CD14-positive monocyte (primary cell): Measurements from ENCODE around the gene RAPGEFL1. TPM values are rescaled to one million over a fixed set of nuclear protein-coding genes. Genes with fewer than 3 reads are reported as not detected.

Experiments used
- DNase-seq, 3 donors: peaks; one replicate each; pipeline ENCODE4 v3.0.0-alpha.2; 2011 to 2022
- H2AFZ ChIP-seq: 2 replicates; pipeline ENCODE4 v1.6.0; 2012; ENCODE audit warnings: mild to moderate bottlenecking, low read depth, low read length, inconsistent platforms; ENCODE audit not compliant: insufficient read depth, poor library complexity, severe bottlenecking
- H3K27ac ChIP-seq, 2 donors: 1 replicate in 1 of 2; 2 replicates in 1 of 2; pipeline ENCODE4 v1.5.1; 2012 to 2013; ENCODE audit warnings: low read length in 2 of 2, control low read depth in 1 of 2, inconsistent platforms in 1 of 2, low read depth in 1 of 2, mild to moderate bottlenecking in 1 of 2
- H3K27me3 ChIP-seq, 2 donors: one replicate each; pipeline versions ENCODE4 v1.6.0 to v1.6.1; 2011 to 2013; ENCODE audit warnings: low read length in 2 of 2; ENCODE audit not compliant: control insufficient read depth in 2 of 2, insufficient read depth in 2 of 2
- H3K36me3 ChIP-seq, 2 donors: replicated peaks in 1 of 2; 1 replicate in 1 of 2; 2 replicates in 1 of 2; pipeline versions ENCODE4 v1.5.1 to v1.6.1; 2012 to 2013; ENCODE audit warnings: low read length in 2 of 2, control low read depth in 1 of 2, inconsistent platforms in 1 of 2, mild to moderate bottlenecking in 1 of 2; ENCODE audit not compliant: insufficient read depth in 2 of 2, control insufficient read depth in 1 of 2
- H3K4me1 ChIP-seq, 2 donors: 1 replicate in 1 of 2; 2 replicates in 1 of 2; pipeline versions ENCODE4 v1.5.1 to v1.6.1; 2012 to 2013; ENCODE audit warnings: low read length in 2 of 2, control low read depth in 1 of 2, inconsistent platforms in 1 of 2, mild to moderate bottlenecking in 1 of 2, moderate library complexity in 1 of 2; ENCODE audit not compliant: insufficient read depth in 2 of 2, control insufficient read depth in 1 of 2
- H3K4me2 ChIP-seq: replicated peaks from 2 replicates; pipeline ENCODE3; 2012; ENCODE audit warnings: low read length, moderate library complexity, mild to moderate bottlenecking; ENCODE audit not compliant: poor library complexity, severe bottlenecking; ENCODE audit errors: extremely low read depth
- H3K4me3 ChIP-seq, 3 experiments: fragments of 200-600 bp in 1 of 3; sonication (generic) in 1 of 3; replicated peaks in 1 of 3; 1 replicate in 2 of 3; 2 replicates in 1 of 3; pipeline ENCODE4 v1.5.1; 2011 to 2013; ENCODE audit warnings: low read length in 3 of 3, mild to moderate bottlenecking in 3 of 3, control low read depth in 2 of 3, low read depth in 2 of 3, inconsistent platforms in 1 of 3, moderate library complexity in 1 of 3
- H3K79me2 ChIP-seq: 2 replicates; pipeline ENCODE4 v1.6.0; 2012; ENCODE audit warnings: mild to moderate bottlenecking, control low read depth, inconsistent platforms, low read length, moderate library complexity; ENCODE audit not compliant: insufficient read depth
- H3K9ac ChIP-seq: 2 replicates; pipeline ENCODE4 v1.6.0; 2017; ENCODE audit warnings: low read length, mild to moderate bottlenecking; ENCODE audit not compliant: insufficient read depth, poor library complexity, severe bottlenecking
- H3K9me3 ChIP-seq, 2 donors: replicated peaks in 1 of 2; 1 replicate in 1 of 2; 2 replicates in 1 of 2; pipeline versions ENCODE4 v1.5.1 to v1.6.1; 2012 to 2013; ENCODE audit warnings: low read length in 2 of 2, control low read depth in 1 of 2; ENCODE audit not compliant: control insufficient read depth in 1 of 2, insufficient read depth in 1 of 2
- H4K20me1 ChIP-seq: 2 replicates; pipeline ENCODE4 v1.6.0; 2012; ENCODE audit warnings: mild to moderate bottlenecking, low read length, control low read depth, moderate library complexity; ENCODE audit not compliant: insufficient read depth
- H3K27ac Mint-ChIP-seq, 7 donors: one replicate each; pipeline ENCODE4 v1.8.0; 2020; ENCODE audit warnings: mild to moderate bottlenecking in 7 of 7, mixed read lengths in 7 of 7, moderate library complexity in 6 of 7, inconsistent platforms in 2 of 7
- H3K27me3 Mint-ChIP-seq, 3 donors: one replicate each; pipeline ENCODE4 v1.8.0; 2021 to 2022; ENCODE audit warnings: low read depth in 3 of 3, mild to moderate bottlenecking in 3 of 3, mixed read lengths in 3 of 3, moderate library complexity in 3 of 3, inconsistent platforms in 1 of 3
- H3K36me3 Mint-ChIP-seq, 2 donors: one replicate each; pipeline ENCODE4 v1.8.0; 2020; ENCODE audit warnings: mixed read lengths in 2 of 2, inconsistent platforms in 1 of 2, mild to moderate bottlenecking in 1 of 2
- H3K4me1 Mint-ChIP-seq: one replicate; pipeline ENCODE4 v1.8.0; 2020; ENCODE audit warnings: mild to moderate bottlenecking, mixed read lengths
- H3K4me3 Mint-ChIP-seq, 2 donors: one replicate each; pipeline ENCODE4 v1.8.0; 2020; ENCODE audit warnings: mild to moderate bottlenecking in 2 of 2, mixed read lengths in 2 of 2, moderate library complexity in 1 of 2
- H3K9me3 Mint-ChIP-seq, 7 donors: one replicate each; pipeline ENCODE4 v1.8.0; 2020 to 2022; ENCODE audit warnings: mixed read lengths in 7 of 7, mild to moderate bottlenecking in 6 of 7, moderate library complexity in 6 of 7, inconsistent platforms in 2 of 7
- WGBS: methylation state at CpG from one replicate; pipeline ENCODE4 v1.1.5; 2013; ENCODE audit warnings: missing lambda C conversion rate; ENCODE audit not compliant: insufficient coverage; 5-methylcytosine and 5-hydroxymethylcytosine counted together
- intact Hi-C, 2 donors: fragments of 100-400 bp; cut with micrococcal nuclease; formaldehyde crosslinking; loops; one replicate each; pipeline versions ENCODE4 v1.15.0 to v1.15.1; 2023
- polyA plus RNA-seq, 3 donors: library from polyadenylated mRNA; depleted of rRNA in 1 of 3; unstranded in 2 of 3; stranded (reverse) in 1 of 3; fragments of 300-500 nt in 2 of 3; fragments of >200 nt in 1 of 3; fragmentation: Illumina TruSeq in 2 of 3; gene quantifications; 1 replicate in 2 of 3; 2 replicates in 1 of 3; pipeline ENCODE4 v1.2.3, GENCODE V29; 2012 to 2021
- small RNA-seq: library from RNA; depleted of rRNA; stranded (forward); fragments of <200 nt; gene quantifications from one replicate; pipeline ENCODE3, GENCODE V24; 2012; ENCODE audit warnings: low read depth; ENCODE audit not compliant: insufficient read length
- TF ChIP-seq, protein P1 (sequence below): fragments of 200-600 bp; IDR thresholded peaks from one replicate; pipeline ENCODE4 v1.8.0; 2022; ENCODE audit warnings: antibody characterized with exemption, mild to moderate bottlenecking

Gene RAPGEFL1
- polyA plus RNA-seq, 3 donors = 0.09 to 6.1 (median 0.10) TPM

DNA sequence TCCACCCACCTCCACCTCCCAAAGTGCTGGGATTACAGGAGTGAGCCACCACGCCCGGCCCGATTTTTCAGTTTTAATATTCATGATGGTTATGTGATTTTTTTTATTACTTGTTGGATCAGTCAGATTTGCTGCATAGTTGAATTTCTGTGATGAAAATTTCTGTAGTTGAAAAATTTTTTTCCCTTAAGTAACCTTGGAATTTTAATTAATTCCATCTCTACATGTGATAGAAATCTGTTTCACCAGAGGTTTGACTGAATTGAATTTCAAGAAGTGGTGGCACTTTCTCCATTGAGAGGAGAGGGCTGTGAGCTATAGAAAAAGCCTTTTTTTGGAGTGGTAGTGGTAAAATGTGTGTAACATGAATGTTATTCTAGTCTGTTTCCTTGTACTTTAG lies 66.5 kb downstream of the RAPGEFL1 start:
- Histone ChIP-seq H2AFZ (no peak overlapping the region), H3K4me1 (peaks cover 5% of the 10 kb centered on the region in 2 donors), H3K4me3 (no peak overlapping the region), H4K20me1 (peaks cover 92% of the 10 kb centered on the region), H3K36me3 (peaks cover 0 to 35% of the 10 kb centered on the region in 2 donors), H3K9ac (no peak overlapping the region), H3K27ac (no peak overlapping the region), H3K9me3 (no peaks in the 10 kb centered on the region), H3K27me3 (no peaks in the 10 kb centered on the region), H3K79me2 (peaks cover 95% of the 10 kb centered on the region), H3K4me2 (no peak overlapping the region)
- Mint-ChIP-seq H3K27me3 (no peaks in the 10 kb centered on the region), H3K36me3 (peaks cover 11 to 37% of the 10 kb centered on the region in 2 donors), H3K27ac (no peak overlapping the region), H3K4me3 (no peak overlapping the region), H3K4me1 (peaks cover 21% of the 10 kb centered on the region), H3K9me3 (no peaks in the 10 kb centered on the region)
- intact Hi-C loops = no loop called here
- DNase-seq = no peak
- TF ChIP-seq, protein P1, sequence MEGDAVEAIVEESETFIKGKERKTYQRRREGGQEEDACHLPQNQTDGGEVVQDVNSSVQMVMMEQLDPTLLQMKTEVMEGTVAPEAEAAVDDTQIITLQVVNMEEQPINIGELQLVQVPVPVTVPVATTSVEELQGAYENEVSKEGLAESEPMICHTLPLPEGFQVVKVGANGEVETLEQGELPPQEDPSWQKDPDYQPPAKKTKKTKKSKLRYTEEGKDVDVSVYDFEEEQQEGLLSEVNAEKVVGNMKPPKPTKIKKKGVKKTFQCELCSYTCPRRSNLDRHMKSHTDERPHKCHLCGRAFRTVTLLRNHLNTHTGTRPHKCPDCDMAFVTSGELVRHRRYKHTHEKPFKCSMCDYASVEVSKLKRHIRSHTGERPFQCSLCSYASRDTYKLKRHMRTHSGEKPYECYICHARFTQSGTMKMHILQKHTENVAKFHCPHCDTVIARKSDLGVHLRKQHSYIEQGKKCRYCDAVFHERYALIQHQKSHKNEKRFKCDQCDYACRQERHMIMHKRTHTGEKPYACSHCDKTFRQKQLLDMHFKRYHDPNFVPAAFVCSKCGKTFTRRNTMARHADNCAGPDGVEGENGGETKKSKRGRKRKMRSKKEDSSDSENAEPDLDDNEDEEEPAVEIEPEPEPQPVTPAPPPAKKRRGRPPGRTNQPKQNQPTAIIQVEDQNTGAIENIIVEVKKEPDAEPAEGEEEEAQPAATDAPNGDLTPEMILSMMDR = no peak
- WGBS = no CpG with 5 or more reads among the region's 3 CpGs

DNA sequence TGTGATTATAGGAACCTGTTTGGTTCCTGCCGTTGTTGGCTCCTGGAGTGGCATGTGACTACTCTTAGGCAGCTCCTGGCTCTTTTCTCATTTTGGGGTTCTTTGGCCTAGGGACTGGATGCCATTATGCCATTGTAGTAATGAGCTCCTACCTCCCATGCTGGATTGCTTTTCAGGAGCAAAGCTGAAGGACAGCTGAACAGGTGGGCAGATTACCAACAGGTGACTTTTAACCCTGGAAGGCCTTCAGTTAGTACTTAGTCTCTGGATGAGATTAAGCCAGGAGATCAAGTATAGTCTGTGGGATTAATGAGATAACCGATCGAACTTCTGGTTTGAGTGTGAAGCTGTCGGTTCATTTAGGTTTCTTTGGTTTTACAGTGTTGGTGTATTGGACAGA lies 67.0 kb downstream of the RAPGEFL1 start:
- intact Hi-C loops = no loop called here
- peaks cover 11 to 37% of the 10 kb centered on the region in 2 donors for H3K36me3 Mint-ChIP-seq
- Histone ChIP-seq H3K79me2 (peaks cover 98% of the 10 kb centered on the region), H3K9ac (no peak overlapping the region), H4K20me1 (peaks cover 94% of the 10 kb centered on the region), H3K4me2 (no peak overlapping the region), H3K27me3 (no peaks in the 10 kb centered on the region), H3K4me3 (no peak overlapping the region), H3K4me1 (peaks cover 5 to 9% of the 10 kb centered on the region in 2 donors), H3K36me3 (peaks cover 0 to 35% of the 10 kb centered on the region in 2 donors), H2AFZ (no peak overlapping the region), H3K27ac (no peak overlapping the region), H3K9me3 (no peaks in the 10 kb centered on the region)
- peaks cover 26% of the 10 kb centered on the region for H3K4me1 Mint-ChIP-seq
- no peaks in the 10 kb centered on the region for H3K27me3 Mint-ChIP-seq
- no peak overlapping the region for H3K4me3 Mint-ChIP-seq
- DNase-seq = no peak
- 100% methylated on average over 1 of the region's 4 CpGs for WGBS
- H3K9me3 Mint-ChIP-seq = no peaks in the 10 kb centered on the region
- TF ChIP-seq, protein P1 = no peak
- H3K27ac Mint-ChIP-seq = peak overlapping the region in 1 of 7 donors; percentile 35

Small RNA genes lying within 50 kb of the gene (small RNA-seq; reads per million reads assigned to genes)
- not detected for gene MIR6867

Other genes starting within 250 kb of the RAPGEFL1 start
- gene ORMDL3, start 249.9 kb upstream of the RAPGEFL1 start, polyA plus RNA-seq = 10 to 100 TPM in 2 of 3 donors, 1 to 10 TPM in 1; 9.4 to 13.5 (median 11.8) TPM
- gene LRRC3C, start 249.7 kb upstream of the RAPGEFL1 start, polyA plus RNA-seq = not detected
- gene GSDMA, start 214.5 kb upstream of the RAPGEFL1 start, polyA plus RNA-seq = not detected
- 10 to 100 TPM; 48.4 to 63.2 (median 48.8) TPM for gene PSMD3, start 196.7 kb upstream of the RAPGEFL1 start, polyA plus RNA-seq
- gene CSF3, start 162.0 kb upstream of the RAPGEFL1 start, polyA plus RNA-seq = not detected
- gene MED24, start 123.1 kb upstream of the RAPGEFL1 start, polyA plus RNA-seq = 10 to 100 TPM; 24.9 to 73.9 (median 34.1) TPM
- gene THRA, start 114.5 kb upstream of the RAPGEFL1 start, polyA plus RNA-seq = 1 to 10 TPM; 2.5 to 7.5 (median 3.8) TPM
- gene NR1D1, start 76.9 kb upstream of the RAPGEFL1 start, polyA plus RNA-seq = 1 to 10 TPM in 1 of 3 donors, under 1 TPM in 2; 0.28 to 4.9 (median 0.31) TPM
- gene MSL1, start 55.5 kb upstream of the RAPGEFL1 start, polyA plus RNA-seq = 10 to 100 TPM in 2 of 3 donors, 1 to 10 TPM in 1; 10.0 to 89.2 (median 11.4) TPM
- gene CASC3, start 36.9 kb upstream of the RAPGEFL1 start, polyA plus RNA-seq = 10 to 100 TPM; 19.0 to 58.7 (median 30.2) TPM
- gene WIPF2, start 41.8 kb downstream of the RAPGEFL1 start, polyA plus RNA-seq = 1 to 10 TPM; 5.2 to 9.7 (median 8.4) TPM
- under 1 TPM in 2 of 3 donors, not detected in 1; 0.11 to 0.21 TPM for gene CDC6, start 110.4 kb downstream of the RAPGEFL1 start, polyA plus RNA-seq
- gene RARA, start 131.7 kb downstream of the RAPGEFL1 start, polyA plus RNA-seq = 10 to 100 TPM; 14.9 to 63.9 (median 29.4) TPM
- gene GJD3, start 187.3 kb downstream of the RAPGEFL1 start, polyA plus RNA-seq = not detected
- under 1 TPM; 0.01 to 0.94 (median 0.28) TPM for gene TOP2A, start 240.4 kb downstream of the RAPGEFL1 start, polyA plus RNA-seq